Mucosa of gallbladder (tissue), 1 donor: Measurements from ENCODE around the gene FEV. TPM values are rescaled to one million over a fixed set of nuclear protein-coding genes. Genes with fewer than 3 reads are reported as not detected.
"Not testable (repeated sequence)": the region's sequence is repeated elsewhere in the genome, so short reads cannot be mapped to it uniquely, and the experiment has no call there.

ENCODE experiments used
- DNase-seq: peaks from one replicate; pipeline ENCODE4 v3.0.0-alpha.2; 2020; ENCODE audit warnings: low spot score
- total RNA-seq: library from RNA; stranded (reverse); gene quantifications from one replicate; pipeline ENCODE4 v1.2.1, GENCODE V29; 2021
- donor health status: DM: no; HTN: no; CAD: no.

The FEV gene
- total RNA-seq, 1 donor from 2014 or later = not detected

DNA sequence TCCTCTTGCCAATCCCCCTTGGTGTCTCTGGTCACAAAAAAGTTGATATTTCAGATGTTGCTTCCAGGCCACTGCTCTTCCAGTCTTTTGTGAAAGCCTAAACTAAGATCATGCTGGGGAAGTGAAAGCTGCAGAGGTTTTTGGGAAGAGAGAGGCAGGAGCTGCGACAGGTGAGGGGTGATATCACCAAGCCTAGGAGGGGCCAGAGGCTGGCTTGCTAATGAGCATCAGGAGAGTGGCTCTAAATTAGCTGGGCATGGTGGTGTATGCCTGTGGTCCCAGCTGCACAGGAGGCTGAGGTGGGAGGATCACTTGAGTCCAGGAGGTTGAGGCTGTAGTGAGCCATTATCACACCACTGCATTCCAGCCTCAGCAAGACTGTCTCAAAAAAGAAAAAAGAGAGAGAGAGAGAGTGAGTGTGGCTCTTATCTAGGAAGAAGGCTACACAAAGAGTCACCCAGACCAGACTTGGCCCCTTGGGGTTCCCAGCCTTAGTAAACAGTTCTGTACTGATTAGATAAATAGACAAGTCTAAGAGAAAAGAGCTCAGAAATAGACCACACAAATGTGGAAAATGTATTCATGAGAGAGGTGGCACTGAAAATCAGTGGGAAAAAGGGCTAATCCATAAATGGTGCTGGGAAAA lies 40.1 kb downstream of the FEV start:
- DNase-seq = no peak

DNA sequence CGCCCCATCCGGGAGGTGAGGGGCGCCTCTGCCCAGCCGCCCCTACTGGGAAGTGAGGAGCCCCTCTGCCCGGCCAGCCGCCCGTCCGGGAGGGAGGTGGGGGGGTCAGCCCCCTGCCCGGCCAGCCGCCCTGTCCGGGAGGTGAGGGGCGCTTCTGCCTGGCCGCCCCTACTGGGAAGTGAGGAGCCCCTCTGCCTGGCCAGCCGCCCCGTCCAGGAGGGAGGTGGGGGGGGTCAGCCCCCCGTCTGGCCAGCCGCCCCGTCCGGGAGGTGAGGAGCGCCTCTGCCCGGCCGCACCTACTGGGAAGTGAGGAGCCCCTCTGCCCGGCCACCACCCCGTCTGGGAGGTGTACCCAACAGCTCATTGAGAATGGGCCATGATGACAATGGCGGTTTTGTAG lies 53.2 kb downstream of the FEV start:
- not testable (repeated sequence) for DNase-seq

Other genes starting within 250 kb of the FEV start
- 20.4 TPM for gene CYP27A1, start 203.0 kb downstream of the FEV start, total RNA-seq
- not detected for gene PRKAG3, start 153.4 kb downstream of the FEV start, total RNA-seq
- gene WNT6, start 125.4 kb downstream of the FEV start, total RNA-seq = 1.5 TPM
- gene WNT10A, start 104.3 kb downstream of the FEV start, total RNA-seq = 0.12 TPM
- 0.14 TPM for gene CDK5R2, start 25.5 kb downstream of the FEV start, total RNA-seq
- not detected for gene CRYBA2, start 8.2 kb upstream of the FEV start, total RNA-seq
- gene CFAP65, start 56.3 kb upstream of the FEV start, total RNA-seq = 0.29 TPM
- gene IHH, start 75.7 kb upstream of the FEV start, total RNA-seq = 12.8 TPM
- 8.7 TPM for gene NHEJ1, start 175.6 kb upstream of the FEV start, total RNA-seq
- 4.7 TPM for gene SLC23A3, start 184.8 kb upstream of the FEV start, total RNA-seq
- gene CNPPD1, start 191.7 kb upstream of the FEV start, total RNA-seq = 81.2 TPM
- 116 TPM for gene RETREG2, start 193.1 kb upstream of the FEV start, total RNA-seq
- gene ZFAND2B, start 221.6 kb upstream of the FEV start, total RNA-seq = 52.6 TPM
- gene ABCB6, start 233.8 kb upstream of the FEV start, total RNA-seq = 65.8 TPM
- gene ATG9A, start 244.5 kb upstream of the FEV start, total RNA-seq = 73.1 TPM
- gene ANKZF1, start 244.6 kb upstream of the FEV start, total RNA-seq = 74.4 TPM